AG08396 (cell line): ENCODE results near the gene SRGAP3.

ENCODE experiments used
- DNase-seq: peaks from one replicate; pipeline ENCODE4 v3.0.0; 2012; ENCODE audit warnings: low spot score, mixed read lengths

The SRGAP3 gene

DNA sequence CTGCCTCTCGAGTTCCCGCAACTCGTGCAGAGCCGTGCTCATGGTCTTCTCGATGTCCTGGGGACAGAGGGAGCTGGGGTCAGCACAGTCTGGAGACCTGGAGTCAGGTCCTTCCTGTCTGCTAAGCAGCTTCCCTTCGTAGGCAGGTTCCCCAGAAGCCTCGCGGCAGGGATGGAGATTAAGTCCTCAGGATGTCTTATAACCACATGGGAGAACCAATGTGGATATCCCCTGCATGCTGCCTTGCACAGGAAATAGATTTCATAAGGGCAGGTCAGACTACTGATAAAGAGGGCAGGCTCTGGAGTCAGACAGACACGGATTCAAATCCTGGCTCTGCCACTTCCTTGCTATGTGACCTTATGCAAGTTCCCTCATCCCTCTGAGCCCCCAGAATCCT is 263.6 kb downstream of the SRGAP3 start:
- no peak for DNase-seq

DNA sequence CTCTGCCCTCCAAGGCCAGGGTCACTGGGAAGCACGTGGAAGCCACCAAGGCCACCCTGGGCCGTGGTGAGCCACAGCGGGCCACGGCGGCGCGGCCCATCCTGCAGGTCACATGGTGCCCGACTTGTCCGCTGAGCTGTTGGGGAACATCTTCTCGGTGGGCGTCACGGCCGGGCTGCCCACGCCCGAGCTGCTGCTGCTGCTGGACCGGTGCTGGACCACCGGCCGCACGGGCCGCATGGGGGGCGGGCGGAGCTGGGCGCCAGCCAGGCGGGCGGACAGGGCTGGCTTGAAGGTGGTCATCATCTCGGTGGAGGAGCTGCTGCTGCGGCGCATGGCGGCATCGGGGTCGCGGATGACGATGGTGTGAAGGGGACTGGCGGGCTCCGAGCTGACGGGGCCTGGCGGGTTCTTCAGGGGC is 264.0 kb downstream of the SRGAP3 start:
- DNase-seq: no peak

DNA sequence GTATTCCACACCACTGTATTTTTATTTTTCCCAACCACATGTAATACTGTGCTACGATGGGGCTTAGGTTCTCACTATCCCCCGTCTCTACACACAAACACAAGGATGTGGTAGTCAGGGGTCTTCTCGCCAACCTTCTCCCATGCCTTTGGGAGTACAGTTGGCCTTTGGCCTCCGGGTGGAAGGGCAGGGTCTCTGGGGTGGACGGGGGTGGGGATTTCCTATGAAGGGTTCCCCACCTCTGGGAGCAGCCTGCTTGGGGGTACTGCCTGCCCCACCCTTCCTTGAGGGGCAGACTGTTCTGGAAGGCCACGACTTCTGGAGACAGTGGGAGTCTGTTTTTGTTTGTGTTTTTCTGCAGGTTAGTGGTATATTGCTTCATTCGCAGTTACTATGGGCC is 264.9 kb downstream of the SRGAP3 start:
- DNase-seq: no peak

DNA sequence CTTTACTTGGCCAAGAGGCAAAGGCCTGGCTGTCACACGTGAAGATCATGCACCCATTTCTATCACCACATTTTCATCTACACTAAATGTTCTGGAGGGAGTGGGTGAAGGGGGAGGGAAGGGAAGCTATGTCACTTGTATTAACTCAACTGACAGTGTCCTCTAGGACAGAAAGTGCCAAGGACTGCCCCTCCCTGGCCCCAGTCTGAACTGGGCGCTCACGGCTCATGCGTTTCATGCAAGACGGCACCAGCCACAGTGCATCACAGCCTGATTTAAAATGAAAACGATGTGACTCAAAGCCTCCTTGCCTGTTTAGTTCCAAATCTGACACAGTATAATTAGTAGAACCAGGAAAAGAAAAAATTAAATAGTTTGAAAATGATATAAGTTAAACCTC is 265.4 kb downstream of the SRGAP3 start:
- no peak for DNase-seq

DNA sequence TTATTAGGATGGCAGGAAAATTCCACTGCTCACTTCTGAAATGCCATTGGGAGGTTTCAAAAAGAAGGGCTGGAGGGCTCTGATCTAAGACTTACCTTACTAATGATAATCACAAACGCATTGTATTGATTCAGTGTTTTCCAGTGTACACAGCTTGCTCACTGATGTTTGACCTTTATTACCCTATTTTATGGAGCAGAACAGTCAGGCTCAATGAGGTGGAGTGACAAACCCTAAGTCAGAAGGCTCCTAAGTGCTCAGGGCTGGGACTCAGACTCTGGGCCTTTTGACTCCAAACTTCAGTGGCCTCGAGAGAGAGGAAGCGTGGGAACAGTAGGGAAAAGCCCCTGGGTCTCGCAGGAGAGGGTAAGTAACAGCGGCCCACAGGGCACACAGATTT is 265.9 kb downstream of the SRGAP3 start:
- no peak for DNase-seq

DNA sequence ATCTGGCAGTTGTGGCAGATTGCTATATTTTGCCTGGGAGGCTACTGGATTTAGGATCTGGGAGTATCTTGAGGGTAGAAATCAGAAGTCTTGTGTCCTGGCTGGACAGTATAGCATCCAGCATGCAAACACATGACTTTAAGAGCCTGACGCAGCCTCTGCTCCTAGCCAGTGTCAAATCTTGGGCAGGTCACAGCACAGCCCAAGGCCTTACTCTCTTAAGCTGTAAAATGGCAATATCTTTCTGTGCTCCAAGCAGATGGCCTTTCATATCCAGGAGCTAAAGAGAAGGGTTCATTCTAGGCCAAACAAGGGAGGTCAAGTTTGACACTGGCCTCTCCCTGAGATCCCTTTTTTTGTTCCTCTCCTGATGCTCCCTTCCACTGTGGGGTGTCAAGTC is 266.4 kb downstream of the SRGAP3 start:
- no peak for DNase-seq

DNA sequence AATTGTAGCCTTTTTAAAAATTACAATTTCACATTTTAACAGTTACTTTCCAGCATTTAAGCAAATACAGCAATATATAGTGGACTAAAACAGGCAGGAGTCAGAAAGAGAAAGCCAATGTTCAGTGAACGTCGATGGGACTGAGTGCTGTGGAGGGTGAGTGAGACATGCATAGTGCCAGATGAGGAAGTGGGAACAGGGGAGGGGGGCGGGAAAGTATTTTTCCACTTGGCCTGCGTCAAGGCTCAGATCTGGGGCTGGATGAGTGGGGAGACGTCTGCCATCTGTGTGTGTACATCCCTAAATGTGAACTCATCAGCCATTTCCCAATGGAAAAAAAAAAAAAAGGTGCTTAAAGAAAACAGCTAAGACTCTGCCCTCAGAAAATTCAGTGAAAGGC is 266.9 kb downstream of the SRGAP3 start:
- no peak for DNase-seq

DNA sequence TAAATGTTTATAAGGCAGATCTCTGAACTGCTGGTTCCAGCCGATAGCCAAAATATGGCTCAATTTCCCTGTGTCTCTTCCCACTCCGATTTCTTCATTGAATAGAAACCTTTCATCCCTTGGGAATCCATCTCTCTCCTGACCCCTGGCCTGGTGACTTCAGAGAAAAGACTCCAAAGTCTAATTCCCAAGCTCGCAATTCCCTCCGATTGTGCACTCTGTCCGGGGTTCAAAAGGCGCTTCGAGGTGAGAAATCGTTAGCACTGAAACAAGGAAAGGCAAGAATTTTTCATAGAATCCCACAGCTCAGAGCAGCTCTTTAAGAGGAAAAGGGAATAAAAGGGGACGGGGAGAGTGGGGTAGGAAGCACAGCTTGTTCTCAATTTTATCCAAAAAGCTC is 267.7 kb downstream of the SRGAP3 start:
- DNase-seq: no peak

DNA sequence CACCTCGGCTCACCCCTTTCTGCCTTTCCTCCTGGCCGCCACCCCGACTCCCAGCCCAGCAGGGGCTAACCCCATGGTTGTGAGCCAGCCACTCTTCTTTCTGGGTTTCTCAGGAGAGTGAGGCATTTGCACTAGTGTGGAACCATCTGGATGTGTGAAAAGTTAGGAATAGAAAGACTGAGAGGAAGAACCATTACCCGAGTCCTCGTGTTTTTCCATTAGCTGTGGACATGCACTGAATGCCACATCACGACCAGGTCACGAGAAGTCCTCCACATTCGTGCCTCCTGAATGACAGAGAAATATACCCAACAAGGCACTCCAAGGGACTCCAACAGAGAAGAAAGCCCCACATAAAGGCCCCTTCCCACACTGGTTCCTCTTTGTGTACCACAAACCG is 268.1 kb downstream of the SRGAP3 start:
- DNase-seq: no peak

DNA sequence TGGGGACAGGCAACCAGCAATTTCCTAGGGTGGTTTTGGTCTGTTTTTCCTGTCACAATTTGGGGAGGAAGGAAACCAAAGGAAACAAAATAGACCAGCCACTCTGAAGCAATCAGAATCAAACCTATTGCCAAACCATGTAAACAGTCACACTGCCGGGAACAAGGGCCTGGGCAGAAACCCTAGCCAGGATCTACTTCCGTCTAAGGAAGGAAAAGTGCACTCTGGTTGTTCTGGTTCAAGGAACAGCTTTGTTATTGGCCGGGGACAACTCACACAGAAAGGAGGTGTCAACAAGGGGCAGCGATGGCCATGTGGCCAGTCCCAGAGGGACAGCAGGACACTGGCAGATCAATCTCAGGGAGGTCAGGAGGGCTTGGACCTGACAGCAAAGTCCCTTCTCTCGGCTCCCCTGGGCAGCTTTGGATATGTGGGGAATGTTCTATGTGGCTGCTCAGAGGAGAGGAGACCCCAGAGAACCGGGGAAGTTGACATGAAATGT is 268.6 kb downstream of the SRGAP3 start:
- no peak for DNase-seq

DNA sequence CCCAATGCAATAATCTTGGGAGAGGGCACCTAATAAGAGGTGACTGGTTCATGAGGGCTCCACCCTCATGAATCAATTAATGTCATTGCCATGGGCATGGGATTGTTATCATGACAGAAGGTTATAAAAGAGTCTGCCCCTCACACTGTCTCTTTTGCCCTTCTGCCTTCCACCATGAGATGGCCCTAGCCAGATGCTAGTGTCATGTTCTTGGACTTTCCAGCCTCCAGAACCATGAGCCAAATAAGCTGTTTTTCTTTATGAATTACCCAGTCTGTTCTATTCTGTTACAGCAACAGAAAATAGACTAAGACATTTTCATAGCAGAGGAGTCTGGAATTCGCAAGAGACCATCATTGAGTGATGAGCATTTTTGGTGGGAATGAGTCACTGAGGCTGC is 270.2 kb downstream of the SRGAP3 start:
- no peak for DNase-seq

DNA sequence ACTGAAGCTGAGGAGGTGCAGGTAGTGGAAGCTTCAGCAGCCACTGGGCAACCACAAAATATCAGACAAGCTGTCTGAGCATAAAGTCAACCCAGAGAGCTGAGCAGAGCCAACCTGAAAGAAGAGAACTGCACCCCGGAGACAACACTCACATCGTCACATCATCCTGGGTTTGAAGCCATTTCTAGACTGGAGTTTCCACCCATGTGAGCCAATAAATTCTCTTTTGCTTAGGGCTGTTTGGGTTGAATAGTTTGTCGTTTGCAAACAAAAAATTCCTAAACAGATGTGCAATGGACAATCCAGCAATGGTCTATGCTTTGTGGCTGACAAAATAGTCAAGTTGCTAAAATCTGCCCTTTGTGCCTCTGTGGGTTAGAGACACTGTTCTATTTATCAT is 270.9 kb downstream of the SRGAP3 start:
- no peak for DNase-seq

DNA sequence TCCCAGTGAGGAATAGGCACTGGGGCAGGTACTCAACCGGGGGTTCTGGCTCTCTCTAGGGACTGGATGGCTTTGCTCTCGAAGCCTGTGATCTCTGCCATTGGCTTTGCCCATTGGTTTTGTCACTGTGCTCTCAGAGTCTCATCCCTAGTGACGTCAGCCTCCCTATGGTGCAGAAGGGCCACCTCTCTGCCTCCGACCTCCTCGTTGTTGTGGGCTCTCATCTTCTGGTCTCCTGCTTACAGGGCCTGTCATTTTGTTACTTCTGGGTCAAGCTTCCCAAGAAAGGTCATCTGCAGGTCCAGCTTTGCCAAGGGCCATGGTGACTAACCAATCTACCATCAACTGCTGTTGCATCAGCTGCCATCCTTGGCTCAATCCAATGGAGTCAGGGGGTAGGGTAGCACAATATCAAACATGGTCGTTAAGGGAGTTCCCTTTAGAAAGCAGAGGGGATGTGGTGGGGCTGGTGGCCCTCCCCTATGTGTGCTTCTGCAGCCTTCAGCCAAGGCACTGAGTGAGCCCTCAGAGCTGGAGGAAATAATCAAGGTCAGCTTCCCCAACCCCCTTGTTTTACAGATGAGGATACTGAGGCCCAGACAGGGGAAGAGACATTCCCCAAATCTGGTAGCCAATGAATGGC is 272.8 kb downstream of the SRGAP3 start:
- no peak for DNase-seq

DNA sequence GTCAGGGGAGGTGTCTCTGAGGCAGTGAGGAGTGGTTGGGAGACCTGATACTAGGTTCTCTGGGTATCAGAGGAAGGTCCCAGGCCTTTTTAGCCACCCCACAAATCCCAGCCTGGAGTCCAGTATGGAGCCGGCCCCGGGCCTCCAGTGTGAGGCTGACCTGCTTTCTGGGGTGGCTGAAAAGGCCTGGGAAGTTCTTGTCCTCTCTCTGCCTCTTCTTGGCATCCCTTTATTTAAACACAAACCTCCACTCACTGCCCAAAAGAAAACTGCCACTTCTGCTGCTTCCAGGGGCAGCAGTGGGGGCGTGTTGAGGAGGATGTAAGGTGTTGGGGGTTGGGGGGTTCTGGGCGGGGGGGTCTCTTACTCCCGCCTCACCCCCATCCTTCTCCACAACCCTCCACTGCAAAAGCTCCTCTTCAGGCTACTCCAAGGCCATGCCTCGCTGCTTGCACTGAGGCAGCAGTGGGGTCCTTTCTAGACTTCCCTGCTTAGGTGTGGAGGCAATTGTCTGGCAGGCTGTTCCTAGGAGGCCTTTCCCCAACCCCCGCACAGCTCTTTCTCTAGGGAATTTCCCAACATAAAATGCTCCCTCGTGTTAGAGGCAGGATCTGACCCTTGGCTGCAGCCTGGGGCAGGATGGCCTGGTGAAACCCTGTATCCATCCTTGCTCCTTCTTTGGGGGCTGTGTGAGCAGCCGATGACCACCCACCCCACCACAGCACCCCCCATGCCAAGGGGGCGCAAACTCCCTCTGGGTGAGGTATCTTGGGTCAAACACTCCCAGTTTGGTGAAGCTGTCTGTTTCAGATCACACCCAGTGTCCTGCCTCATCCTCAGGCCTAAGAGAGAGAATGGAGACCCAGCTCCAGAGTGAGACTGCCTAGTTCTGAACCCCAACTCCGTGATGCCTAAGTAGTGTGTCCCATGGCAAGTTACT is 274.1 kb downstream of the SRGAP3 start:
- DNase-seq: no peak

DNA sequence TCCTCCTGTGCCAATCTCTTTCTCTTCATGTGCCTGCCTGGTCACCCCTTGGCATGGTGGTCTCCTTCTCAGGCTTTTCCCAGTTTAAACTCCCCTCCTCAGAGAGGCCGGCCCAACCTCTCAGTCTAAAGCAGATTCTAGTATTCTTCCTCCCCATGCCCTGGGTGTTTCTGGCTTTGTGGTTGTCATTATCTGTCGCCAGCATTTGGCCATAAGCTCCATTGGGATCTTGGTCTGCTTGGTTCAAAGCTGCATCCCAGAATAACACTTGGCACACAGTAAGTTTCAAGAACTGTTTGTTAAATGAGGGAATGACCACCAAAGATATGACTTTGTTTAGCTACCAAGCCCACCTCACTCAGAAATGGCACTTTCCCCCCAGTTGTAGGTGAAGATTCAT is 275.0 kb downstream of the SRGAP3 start:
- DNase-seq: no peak

DNA sequence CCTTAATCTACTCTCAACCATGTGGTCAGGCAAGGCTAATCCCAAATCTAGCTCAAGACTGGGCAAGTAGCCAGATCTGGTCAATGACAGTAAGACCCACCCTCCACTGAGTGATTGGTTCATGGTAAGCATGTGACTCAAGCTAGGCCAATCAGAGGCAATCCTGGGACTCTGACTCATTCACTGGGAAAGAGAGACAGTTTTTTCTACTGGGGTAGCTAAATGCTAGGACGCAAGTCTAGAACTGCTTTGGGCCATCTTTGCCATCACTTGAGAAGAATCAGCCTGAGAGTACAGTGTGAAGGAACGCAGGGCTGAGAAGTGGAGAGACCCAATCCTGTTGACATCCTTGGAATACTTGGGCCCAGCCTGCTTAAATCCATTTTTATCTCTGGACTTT is 276.8 kb downstream of the SRGAP3 start:
- DNase-seq: no peak

DNA sequence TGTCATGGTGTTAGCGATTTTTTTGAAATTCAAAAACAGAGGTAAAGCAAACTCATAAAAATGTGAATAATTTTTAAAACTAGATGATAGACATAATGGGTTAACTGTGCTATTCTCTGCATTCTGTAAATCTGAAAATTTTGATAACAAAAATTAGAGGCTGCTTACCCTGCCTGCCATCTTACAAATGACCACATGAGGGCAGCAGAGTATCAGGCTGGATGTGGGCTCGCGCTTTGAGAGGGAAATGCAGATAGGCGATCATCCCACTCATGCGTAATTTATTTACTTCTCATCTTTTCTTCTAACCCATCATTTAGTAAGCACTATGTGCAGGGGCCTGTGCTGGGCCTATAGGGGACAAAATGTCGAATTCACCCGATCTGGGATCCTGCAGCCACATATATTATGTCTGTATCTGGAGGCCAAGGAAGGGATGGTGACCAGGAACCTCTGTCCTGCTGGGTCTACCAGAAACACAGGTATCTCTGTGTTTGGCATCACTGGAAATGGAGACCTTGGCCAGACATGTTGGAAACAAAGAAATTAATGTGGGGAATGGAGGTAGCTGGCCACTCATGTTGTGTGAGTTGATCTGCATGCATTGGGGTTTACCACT is 278.4 kb downstream of the SRGAP3 start:
- peak; percentile 62 for DNase-seq

DNA sequence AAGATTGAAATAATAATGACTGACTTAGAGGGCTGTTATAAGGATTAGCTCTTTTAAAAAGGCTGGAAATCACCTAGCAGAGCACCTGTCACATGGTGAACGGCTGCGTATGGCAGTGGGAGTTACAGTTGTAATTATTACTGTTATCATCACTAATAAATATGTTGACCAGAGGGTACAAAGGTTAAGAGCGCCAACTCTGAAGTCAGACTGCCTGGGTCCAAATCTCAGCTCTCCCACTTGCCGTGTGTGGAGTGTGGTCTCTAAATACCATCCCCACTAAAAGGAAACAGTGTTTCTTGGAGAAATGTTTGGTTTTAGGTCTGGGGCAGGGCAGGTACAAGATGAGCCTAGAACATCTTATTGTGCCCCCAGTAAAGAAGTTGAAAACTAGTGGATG is 280.2 kb downstream of the SRGAP3 start:
- DNase-seq: no peak

DNA sequence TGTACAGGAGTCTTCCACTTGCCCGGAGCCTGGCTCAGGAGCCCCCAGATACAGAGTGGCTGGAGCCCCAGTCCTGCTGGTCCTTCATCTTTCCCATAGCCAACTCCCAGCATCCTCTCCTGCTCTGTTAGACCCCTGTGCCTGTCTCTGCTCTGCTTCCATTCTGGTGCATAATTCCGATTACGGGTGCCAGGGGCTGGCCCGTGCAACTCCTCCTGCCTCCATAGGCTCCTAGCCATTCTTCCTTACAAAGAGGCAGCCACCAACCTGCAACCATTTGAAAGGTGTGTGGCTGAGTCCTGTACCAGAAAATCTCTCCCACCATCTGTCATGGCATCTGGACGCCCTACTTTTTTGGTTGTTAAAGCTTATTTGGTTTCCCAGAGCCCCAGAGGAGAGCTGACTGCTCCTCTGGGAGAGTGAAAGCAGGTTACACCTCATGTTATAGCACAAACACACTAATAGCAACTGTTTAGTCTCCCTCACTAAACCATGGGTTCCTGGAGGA is 281.0 kb downstream of the SRGAP3 start:
- DNase-seq: no peak

DNA sequence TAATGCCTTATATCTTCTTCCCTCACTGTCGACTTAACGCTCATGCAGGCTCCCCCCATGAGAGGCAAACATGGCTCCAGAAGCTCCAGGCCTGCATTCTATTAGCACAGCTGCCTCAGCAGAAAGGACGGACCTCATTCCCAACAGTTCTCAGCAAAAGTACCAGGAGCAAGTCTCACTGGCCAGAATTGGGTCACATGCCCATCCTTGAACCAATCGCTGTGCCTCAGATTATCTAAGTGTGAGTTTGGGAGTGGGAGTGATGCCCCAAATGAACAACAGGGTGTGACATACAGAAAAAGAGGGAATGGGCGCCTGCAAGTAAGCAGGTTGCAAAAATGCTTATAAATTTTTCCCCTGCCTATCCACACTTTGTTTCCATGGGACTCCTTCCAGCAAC is 281.9 kb downstream of the SRGAP3 start:
- no peak for DNase-seq

DNA sequence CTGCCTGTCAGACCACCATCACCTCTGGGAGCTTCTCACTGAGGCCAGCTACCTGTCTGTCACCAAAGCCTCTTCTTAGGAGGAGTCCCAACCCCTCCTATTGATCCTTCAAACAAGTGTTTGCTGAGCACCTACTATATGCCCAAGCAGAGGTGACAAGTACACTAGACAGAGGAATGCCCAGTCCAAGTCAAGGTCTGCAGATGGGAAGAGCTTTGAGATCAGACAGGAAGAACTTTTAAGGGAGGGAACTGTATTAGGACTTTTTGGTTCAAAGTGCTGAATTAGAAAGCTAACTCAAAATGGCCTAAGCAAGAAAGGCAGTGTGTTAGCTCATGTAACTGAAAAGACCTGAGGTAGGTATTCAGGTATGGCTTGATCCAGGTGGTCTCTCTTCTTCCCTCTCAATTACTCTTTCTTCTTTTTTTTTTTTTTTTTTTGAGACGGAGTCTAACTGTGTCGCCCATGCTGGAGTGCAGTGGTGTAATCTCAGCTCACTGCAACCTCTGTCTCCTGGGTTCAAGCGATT is 282.6 kb downstream of the SRGAP3 start:
- no peak for DNase-seq

DNA sequence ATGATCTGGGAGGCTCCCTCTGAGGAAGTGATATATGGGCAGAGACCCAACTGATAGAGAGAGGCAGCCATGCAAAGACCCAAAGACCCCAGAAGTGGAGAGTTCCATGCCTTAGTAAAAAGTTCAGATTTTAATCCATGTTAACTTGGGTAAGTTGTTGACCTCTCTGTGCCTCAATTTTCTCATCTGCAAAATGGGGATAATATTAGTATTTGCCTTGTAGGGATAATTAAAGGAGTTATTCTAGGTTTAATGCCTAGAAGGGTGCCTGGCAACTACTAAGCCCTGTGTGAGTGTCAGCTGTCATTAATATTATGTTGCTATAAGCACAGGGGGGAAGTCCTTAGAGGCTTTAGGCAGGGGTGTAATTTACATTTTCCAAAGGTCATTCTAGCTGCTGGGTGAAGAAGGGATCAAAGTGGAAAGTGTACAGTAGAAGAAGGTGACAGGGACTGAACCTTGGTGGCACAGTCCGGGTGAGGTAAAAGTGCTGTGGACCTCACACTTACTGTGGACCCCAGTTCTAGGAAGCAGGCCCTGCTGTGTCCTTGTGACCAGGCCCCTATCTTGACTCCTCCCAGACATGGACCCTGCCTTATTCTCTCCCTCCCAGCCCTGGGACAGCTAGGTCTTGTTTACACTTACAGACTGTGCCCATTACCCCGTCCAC is 283.2 kb downstream of the SRGAP3 start:
- DNase-seq: no peak
